NCI-H146 treated with DMSO at 0.1 percent for 48 hours (cell line): ENCODE data around the gene PAK5.

Source experiments
- DNase-seq: peaks from one replicate; lab custom pipeline; 2025; ENCODE audit not compliant: unreplicated experiment; lab: John Stamatoyannopoulos, UW

Gene PAK5

GRCh38 chr20:9838378-9839295, at the start of gene PAK5:
PAK5 (minus strand) TSS chr20:9839076; CDS start chr20:9644328, 194,748 bp downstream.
- DNase-seq = peak; percentile 98

- DNase-seq = no peak
These were observed 48.8 kb upstream of the PAK5 start for GRCh38 chr20:9887706-9888105.

GRCh38 chr20:9886227-9886626, 47.4 kb upstream of the PAK5 start:
- DNase-seq = no peak

GRCh38 chr20:9884666-9885065, 45.8 kb upstream of the PAK5 start:
- peak; percentile 16 for DNase-seq

- DNase-seq = peak; percentile 40
These were observed 45.2 kb upstream of the PAK5 start for GRCh38 chr20:9884061-9884460.

- no peak for DNase-seq
These were observed 39.1 kb upstream of the PAK5 start for GRCh38 chr20:9877932-9878495.

GRCh38 chr20:9867196-9867980, 28.5 kb upstream of the PAK5 start:
- no peak for DNase-seq

GRCh38 chr20:9852566-9852965, 13.7 kb upstream of the PAK5 start:
- DNase-seq = no peak

GRCh38 chr20:9839626-9840025, 750 bp upstream of the PAK5 start:
- no peak for DNase-seq

GRCh38 chr20:9838035-9838377, 870 bp downstream of the PAK5 start:
- peak; percentile 83 for DNase-seq

- DNase-seq = peak; percentile 78
These were observed 1.2 kb downstream of the PAK5 start for GRCh38 chr20:9837634-9838033.

- no peak for DNase-seq
These were observed 3.6 kb downstream of the PAK5 start for GRCh38 chr20:9835302-9835701.

- no peak for DNase-seq
These were observed 7.8 kb downstream of the PAK5 start for GRCh38 chr20:9831032-9831431.

GRCh38 chr20:9829835-9830234, 9.0 kb downstream of the PAK5 start:
- no peak for DNase-seq

- no peak for DNase-seq
These were observed 21.2 kb downstream of the PAK5 start for GRCh38 chr20:9817654-9818053.

GRCh38 chr20:9815632-9816031, 23.2 kb downstream of the PAK5 start:
- DNase-seq = no peak

- DNase-seq = no peak
These were observed 28.1 kb downstream of the PAK5 start for GRCh38 chr20:9810738-9811137.

- peak; percentile 20 for DNase-seq
These were observed 29.6 kb downstream of the PAK5 start for GRCh38 chr20:9809271-9809670.

GRCh38 chr20:9808166-9808565, 30.7 kb downstream of the PAK5 start:
- no peak for DNase-seq

- DNase-seq = no peak
These were observed 31.7 kb downstream of the PAK5 start for GRCh38 chr20:9807136-9807535.

- DNase-seq = no peak
These were observed 38.5 kb downstream of the PAK5 start for GRCh38 chr20:9800421-9800820.

GRCh38 chr20:9794831-9795230, 44.0 kb downstream of the PAK5 start:
- no peak for DNase-seq
